ENCODE data around the gene NCBP1. TPM values are rescaled to one million over a fixed set of nuclear protein-coding genes. Genes with fewer than 3 reads are reported as not detected.

The NCBP1 gene
- total RNA-seq, 1 experiment from 2014 or later, result 59.7 TPM

- intact Hi-C loops (cut with micrococcal nuclease; ENCODE audit: unreplicated experiment), result no loop called here
- POLR2A ChIA-PET, result no interaction called here
- DNase-seq, result no peak
- H3K4me3 ChIP-seq (ENCODE audit: low read depth, low read length), result no peak overlapping the region
- no peak overlapping the region for H3K4me3 Mint-ChIP-seq (ENCODE audit: unreplicated experiment)
- no peaks in the 10 kb centered on the region for H3K4me1 Mint-ChIP-seq (ENCODE audit: low read depth, unreplicated experiment)
- BruUV-seq (replicated peaks), result no TSS peak
- peaks cover 93% of the 10 kb centered on the region for H3K36me3 Mint-ChIP-seq (ENCODE audit: insufficient read depth, unreplicated experiment)
- CTCF ChIA-PET, result no interaction called here
- no peaks in the 10 kb centered on the region for H3K27me3 Mint-ChIP-seq (ENCODE audit: insufficient read depth, unreplicated experiment)
- H3K9me3 ChIP-seq, result no peaks in the 10 kb centered on the region
- H3K4me1 ChIP-seq, result no peaks in the 10 kb centered on the region
- no peak for TF ChIP-seq CTCF (IDR thresholded peaks at IDR 0.05; ENCODE audit: insufficient read depth in 1 of 2, low read depth in 1 of 2, low read length in 1 of 2, severe bottlenecking in 1 of 2, unreplicated experiment in 1 of 2)
- H3K36me3 ChIP-seq (ENCODE audit: control insufficient read depth, insufficient read depth, low read length), result peaks cover 2% of the 10 kb centered on the region
- no peaks in the 10 kb centered on the region for H3K9me3 Mint-ChIP-seq (ENCODE audit: unreplicated experiment)
- no peak overlapping the region for H3K27ac Mint-ChIP-seq (ENCODE audit: unreplicated experiment)
- H3K27me3 ChIP-seq (replicated peaks; ENCODE audit: control insufficient read depth, insufficient read depth, low read length), result no peaks in the 10 kb centered on the region
These were observed 32.1 kb downstream of the NCBP1 start for GRCh38 chr9:97665742-97666141.

- Mint-ChIP-seq H3K4me3 (ENCODE audit: unreplicated experiment) (no peak overlapping the region), H3K27me3 (ENCODE audit: insufficient read depth, unreplicated experiment) (no peaks in the 10 kb centered on the region), H3K27ac (ENCODE audit: unreplicated experiment) (no peak overlapping the region), H3K36me3 (ENCODE audit: insufficient read depth, unreplicated experiment) (peaks cover 94% of the 10 kb centered on the region), H3K9me3 (ENCODE audit: unreplicated experiment) (no peaks in the 10 kb centered on the region), H3K4me1 (ENCODE audit: low read depth, unreplicated experiment) (no peaks in the 10 kb centered on the region)
- ChIA-PET POLR2A (interaction anchor here (0.6 kb wide), 1 partner anchor 21 kb away, joined by 3 read pairs; no protein-coding TSS in a partner anchor), CTCF (no interaction called here)
- TF ChIP-seq CTCF (IDR thresholded peaks at IDR 0.05; ENCODE audit: insufficient read depth in 1 of 2, low read depth in 1 of 2, low read length in 1 of 2, severe bottlenecking in 1 of 2, unreplicated experiment in 1 of 2), result no peak
- Histone ChIP-seq H3K27me3 (replicated peaks; ENCODE audit: control insufficient read depth, insufficient read depth, low read length) (no peaks in the 10 kb centered on the region), H3K36me3 (ENCODE audit: control insufficient read depth, insufficient read depth, low read length) (peaks cover 2% of the 10 kb centered on the region), H3K9me3 (no peaks in the 10 kb centered on the region), H3K4me3 (ENCODE audit: low read depth, low read length) (no peak overlapping the region), H3K4me1 (no peaks in the 10 kb centered on the region)
- DNase-seq, result no peak
- BruUV-seq (replicated peaks), result no TSS peak
- intact Hi-C loops (cut with micrococcal nuclease; ENCODE audit: unreplicated experiment), result no loop called here
These were observed 33.5 kb downstream of the NCBP1 start for GRCh38 chr9:97666907-97667686.

- no peaks in the 10 kb centered on the region for H3K4me1 Mint-ChIP-seq (ENCODE audit: low read depth, unreplicated experiment)
- intact Hi-C loops (cut with micrococcal nuclease; ENCODE audit: unreplicated experiment), result no loop called here
- CTCF ChIA-PET, result no interaction called here
- H3K27me3 Mint-ChIP-seq (ENCODE audit: insufficient read depth, unreplicated experiment), result no peaks in the 10 kb centered on the region
- peaks cover 93% of the 10 kb centered on the region for H3K36me3 Mint-ChIP-seq (ENCODE audit: insufficient read depth, unreplicated experiment)
- Histone ChIP-seq H3K9me3 (no peaks in the 10 kb centered on the region), H3K4me3 (ENCODE audit: low read depth, low read length) (no peak overlapping the region), H3K27me3 (replicated peaks; ENCODE audit: control insufficient read depth, insufficient read depth, low read length) (no peaks in the 10 kb centered on the region), H3K36me3 (ENCODE audit: control insufficient read depth, insufficient read depth, low read length) (peaks cover 2% of the 10 kb centered on the region), H3K4me1 (0 out of 2 replicates have a peak, but pooled peaks cover 1% of the 10 kb centered on the region)
- no peaks in the 10 kb centered on the region for H3K9me3 Mint-ChIP-seq (ENCODE audit: unreplicated experiment)
- no peak overlapping the region for H3K27ac Mint-ChIP-seq (ENCODE audit: unreplicated experiment)
- POLR2A ChIA-PET, result no interaction called here
- TF ChIP-seq CTCF (IDR thresholded peaks at IDR 0.05; ENCODE audit: insufficient read depth in 1 of 2, low read depth in 1 of 2, low read length in 1 of 2, severe bottlenecking in 1 of 2, unreplicated experiment in 1 of 2), result no peak
- no TSS peak for BruUV-seq (replicated peaks)
- DNase-seq, result no peak
- H3K4me3 Mint-ChIP-seq (ENCODE audit: unreplicated experiment), result no peak overlapping the region
These were observed 34.9 kb downstream of the NCBP1 start for GRCh38 chr9:97668485-97668884.

Measured in Caco-2 (cell line).